ENCODE results near the gene WDR72.
"Not testable (repeated sequence)": the region's sequence is repeated elsewhere in the genome, so short reads cannot be mapped to it uniquely, and the experiment has no call there.

WDR72 gene

GRCh38 chr15:53695365-53695764, 64.1 kb downstream of the WDR72 start:
- no peak for DNase-seq

- no peak for DNase-seq
These were observed 65.0 kb downstream of the WDR72 start for GRCh38 chr15:53694476-53694874.

GRCh38 chr15:53693729-53694475, 65.6 kb downstream of the WDR72 start:
- DNase-seq, result no peak

GRCh38 chr15:53684162-53684561, 75.3 kb downstream of the WDR72 start:
- DNase-seq, result not testable (repeated sequence)

GRCh38 chr15:53681056-53681455, 78.4 kb downstream of the WDR72 start:
- peak; percentile 75 for DNase-seq

DNA sequence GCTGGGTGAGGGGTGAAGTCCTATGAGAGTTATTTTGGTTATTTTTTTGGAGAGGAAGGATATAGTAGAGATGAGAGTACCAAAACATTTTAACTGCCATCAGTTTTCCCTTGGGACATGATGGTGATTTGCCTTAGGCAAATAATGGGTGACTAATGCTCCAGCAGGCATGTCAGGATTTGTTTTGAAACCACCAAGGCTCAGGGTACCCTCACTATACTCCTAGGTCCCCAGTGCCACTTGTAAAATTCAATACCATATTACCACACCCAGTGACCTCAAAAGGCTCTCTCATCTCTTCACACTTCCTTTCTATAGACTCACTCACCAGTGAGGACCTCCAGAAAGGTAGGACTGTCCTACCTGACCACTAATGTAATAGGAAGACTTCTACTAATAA, 83.6 kb downstream of the WDR72 start:
- DNase-seq, result no peak

DNA sequence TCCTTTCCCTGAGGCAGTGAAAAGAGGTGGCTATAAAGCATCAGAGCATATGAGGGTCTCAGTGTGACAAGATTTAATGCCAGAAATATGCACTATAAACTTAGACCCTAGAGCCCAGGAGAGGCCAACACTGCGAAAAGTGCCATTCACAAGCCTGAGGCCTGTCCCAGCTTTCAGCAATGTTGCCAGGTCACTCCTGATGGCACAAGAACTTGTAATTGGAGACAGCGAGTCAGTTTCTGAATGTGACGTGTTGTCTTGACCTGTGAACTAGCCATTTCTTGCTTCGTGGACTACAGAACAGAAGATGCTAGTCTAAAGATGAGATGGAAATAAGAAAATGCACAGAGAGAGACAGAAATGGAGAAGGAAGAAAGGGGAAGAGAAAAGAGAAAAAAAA, 87.9 kb downstream of the WDR72 start:
- DNase-seq, result no peak

DNA sequence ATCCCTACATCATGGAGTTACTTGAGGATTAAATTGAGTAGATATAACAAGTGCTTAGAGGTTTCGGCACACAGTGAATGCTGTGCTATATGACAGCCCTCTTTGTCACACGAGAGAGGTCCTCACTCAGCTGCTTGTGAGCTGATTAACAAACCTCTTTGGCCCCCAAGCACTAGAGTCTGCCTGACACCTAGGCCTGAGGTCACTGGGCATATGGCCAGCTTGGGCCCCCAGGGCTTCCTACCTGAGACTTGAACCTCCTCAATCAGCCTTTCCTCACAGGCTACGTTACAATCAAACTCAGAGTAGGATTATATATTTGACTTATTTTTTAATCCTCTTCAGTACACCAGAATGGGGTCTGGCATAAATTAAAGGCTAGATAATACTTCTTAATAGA, 88.8 kb downstream of the WDR72 start:
- no peak for DNase-seq

- DNase-seq, result no peak
These were observed 93.5 kb downstream of the WDR72 start for GRCh38 chr15:53665930-53666329.

- peak; percentile 49 for DNase-seq
These were observed 100.5 kb downstream of the WDR72 start for GRCh38 chr15:53658827-53659555.

DNA sequence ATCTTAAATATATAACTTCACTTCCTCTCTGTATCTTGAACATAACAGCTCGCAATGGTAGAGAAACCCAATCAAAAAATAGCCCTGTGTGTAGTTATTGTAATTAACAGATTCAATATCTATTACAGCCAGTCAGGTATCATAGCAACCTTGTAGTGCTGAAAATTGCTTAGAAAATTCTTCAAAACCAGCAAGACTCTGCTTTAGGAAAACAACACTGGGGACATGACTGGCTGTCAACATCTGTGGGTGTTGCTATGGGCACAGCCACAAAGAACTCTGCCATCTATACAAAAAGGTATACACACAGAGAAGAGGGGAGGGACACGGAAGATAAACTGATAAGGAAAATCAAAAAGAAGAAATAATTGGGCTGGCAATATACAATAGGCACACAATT, 101.2 kb downstream of the WDR72 start:
- DNase-seq, result no peak

DNA sequence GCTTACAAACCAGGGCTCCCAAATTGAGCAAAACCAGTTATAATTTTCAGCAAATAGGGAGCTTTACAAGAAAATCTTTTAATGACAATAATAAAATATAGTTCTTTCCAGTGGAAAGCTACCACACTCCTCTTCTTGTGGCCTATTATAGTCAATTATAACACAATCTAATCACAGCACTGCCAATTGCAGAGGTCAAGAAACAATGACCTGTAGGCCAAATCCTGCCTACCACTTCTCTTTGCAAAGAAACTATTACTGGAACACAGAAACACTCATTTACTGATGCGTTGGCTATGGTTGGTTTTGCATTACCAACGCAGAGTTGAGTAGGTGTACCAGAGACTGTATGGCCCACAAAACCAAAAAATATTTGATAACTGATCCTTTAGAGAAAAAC, 110.5 kb downstream of the WDR72 start:
- DNase-seq, result no peak

GRCh38 chr15:53644660-53645059, 114.8 kb downstream of the WDR72 start:
- DNase-seq, result no peak

DNA sequence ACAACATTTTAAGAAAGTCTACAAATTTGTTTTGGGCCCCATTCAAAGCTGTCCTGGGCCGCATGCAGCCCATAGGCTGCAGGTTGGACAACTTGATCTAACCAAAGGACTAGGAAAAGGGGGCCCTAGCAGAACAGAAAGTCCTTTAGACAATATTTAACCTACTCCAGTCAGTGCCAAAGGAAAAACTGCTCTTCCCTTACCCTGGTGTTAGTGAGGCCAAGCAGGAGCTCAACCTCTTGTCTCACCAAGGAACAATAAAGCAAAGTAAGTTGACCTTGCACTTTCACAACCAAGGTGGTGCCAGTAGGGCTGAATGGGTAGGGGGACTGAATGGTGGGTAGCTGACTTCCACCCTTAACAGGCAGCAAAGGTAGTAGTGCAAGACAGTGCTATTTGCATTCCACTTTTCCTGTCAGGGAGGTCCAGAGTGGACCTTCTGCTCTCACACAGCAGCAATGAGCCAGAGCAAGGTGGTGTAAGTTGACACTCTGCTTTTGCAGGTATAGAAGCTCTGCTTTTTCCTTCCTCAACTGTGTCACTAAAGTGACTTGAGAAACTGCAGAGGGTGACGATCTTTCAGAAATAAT, 124.9 kb downstream of the WDR72 start:
- DNase-seq, result no peak

DNA sequence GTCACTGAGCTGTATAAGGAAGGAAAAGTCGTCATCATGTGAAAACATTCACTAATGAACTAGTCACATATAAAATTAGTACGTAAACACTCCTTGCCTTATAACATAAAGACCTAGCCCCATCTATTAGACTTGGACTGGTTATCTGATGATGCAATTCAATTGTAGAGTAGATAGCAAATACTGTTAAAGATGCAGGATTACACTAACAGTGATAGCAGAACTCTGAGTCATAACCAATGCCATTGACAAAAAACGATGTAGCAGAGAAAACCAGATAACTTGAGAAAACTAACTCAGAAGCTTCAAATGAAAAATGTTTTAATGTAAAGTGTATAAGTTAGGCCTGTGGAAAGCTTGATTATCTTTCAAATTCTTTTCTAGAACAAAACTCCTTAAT, 132.2 kb downstream of the WDR72 start:
- DNase-seq, result no peak

- no peak for DNase-seq
These were observed 133.3 kb downstream of the WDR72 start for GRCh38 chr15:53625962-53626845.

GRCh38 chr15:53625260-53625659, 134.2 kb downstream of the WDR72 start:
- DNase-seq, result no peak

DNA sequence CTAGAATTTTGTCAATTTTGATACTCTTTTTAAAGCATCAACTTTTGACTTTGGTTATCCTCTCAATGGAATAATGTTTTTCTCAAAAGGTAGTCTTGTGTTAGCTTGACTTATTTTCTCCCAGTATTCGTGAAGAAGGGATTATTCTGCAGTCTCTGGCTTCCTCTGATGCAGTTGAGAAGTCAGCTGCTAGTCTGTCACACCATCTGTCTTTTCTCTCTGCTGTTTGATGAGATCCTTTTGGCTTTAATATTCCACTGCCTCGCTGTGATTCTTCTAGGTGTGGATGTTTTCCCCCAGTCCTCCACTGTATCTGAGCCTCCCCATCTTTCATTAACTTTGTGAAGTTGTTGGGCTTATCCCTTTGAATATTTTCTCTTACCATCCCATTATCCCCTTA, 141.0 kb downstream of the WDR72 start:
- no peak for DNase-seq

DNA sequence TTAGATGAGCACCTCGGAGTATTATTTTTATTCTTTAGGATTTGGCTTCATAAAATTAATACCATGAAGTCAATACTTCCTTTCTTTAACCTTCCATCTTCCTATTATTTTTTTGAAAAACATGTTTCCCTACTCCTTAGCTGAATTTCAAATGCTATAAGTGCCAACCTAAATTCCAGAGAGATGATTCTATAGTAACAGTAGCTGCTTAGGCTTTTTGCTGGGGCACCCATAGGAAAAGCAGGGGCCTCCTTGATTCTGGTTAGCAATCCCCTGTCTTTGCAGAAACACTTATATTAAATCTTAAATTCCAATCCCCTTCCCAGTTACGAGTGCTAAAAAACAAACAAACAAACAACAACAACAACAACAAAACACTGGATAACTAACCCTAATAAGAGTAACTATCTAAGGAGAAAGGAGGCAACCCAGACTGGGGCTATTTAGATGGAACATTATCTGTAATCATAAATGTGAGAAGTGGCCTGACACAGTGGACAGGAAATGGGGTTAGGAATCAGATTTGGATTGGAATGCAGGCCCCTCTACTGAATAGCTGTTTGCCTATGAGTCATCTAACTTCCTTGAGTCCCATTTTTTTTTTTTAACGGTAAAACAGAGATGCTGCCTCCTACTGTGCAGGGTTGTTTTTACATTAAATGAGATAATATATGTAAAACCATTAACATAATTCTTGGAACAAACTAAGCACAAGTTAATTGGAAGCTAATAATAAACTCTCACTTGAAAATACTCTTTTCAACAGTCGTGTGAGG, 148.1 kb downstream of the WDR72 start:
- DNase-seq, result no peak

- no peak for DNase-seq
These were observed 168.4 kb downstream of the WDR72 start for GRCh38 chr15:53591041-53591440.

DNA sequence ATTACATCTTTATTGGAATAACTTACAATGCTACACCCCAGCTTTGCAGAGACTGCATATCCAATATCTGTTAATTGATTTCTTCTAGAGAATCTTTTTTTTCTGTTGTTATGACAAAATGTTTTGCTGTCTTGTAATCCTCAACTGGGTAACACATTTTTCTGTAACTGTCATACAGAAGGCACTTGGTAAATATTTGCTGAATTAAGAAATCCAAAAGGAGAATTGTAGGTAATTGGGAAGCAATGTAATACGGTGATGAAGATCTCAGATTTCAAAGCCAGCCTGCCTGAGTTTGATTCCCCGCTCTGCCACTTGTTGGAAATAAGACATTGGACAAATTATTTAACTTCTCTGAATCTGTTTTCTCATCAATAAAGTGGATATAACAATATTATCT, 169.1 kb downstream of the WDR72 start:
- no peak for DNase-seq

GRCh38 chr15:53589520-53590057, 169.9 kb downstream of the WDR72 start:
- DNase-seq, result no peak
